HEK293T (cell line): ENCODE measurements around the gene ILKAP.

Experiments used
- ARNT ChIP-seq: fragments of 450-650 bp; IDR thresholded peaks from 2 replicates; pipeline ENCODE4 v1.6.1; 2017; ENCODE audit warnings: mild to moderate bottlenecking
- BHLHE40 ChIP-seq: fragments of 450-650 bp; IDR thresholded peaks from 2 replicates; pipeline ENCODE4 v1.6.1; 2016; ENCODE audit warnings: mild to moderate bottlenecking, moderate library complexity, borderline replicate concordance
- ELF4 ChIP-seq: fragments of 450-650 bp; IDR thresholded peaks from 2 replicates; pipeline ENCODE4 v1.6.1; 2017; ENCODE audit warnings: antibody characterized with exemption
- FOXA1 ChIP-seq: fragments of 450-650 bp; IDR thresholded peaks from 2 replicates; pipeline ENCODE4 v1.6.1; 2016; ENCODE audit warnings: mild to moderate bottlenecking
- FOXM1 ChIP-seq: fragments of 450-650 bp; IDR thresholded peaks from 2 replicates; pipeline ENCODE4 v1.6.1; 2017; ENCODE audit warnings: mild to moderate bottlenecking, borderline replicate concordance
- HDGF ChIP-seq: fragments of 450-650 bp; IDR thresholded peaks from 2 replicates; pipeline ENCODE4 v1.6.1; 2017; ENCODE audit warnings: antibody characterized with exemption, borderline replicate concordance
- PKNOX1 ChIP-seq: fragments of 450-650 bp; IDR thresholded peaks from 2 replicates; pipeline ENCODE4 v1.6.1; 2016
- SP1 ChIP-seq: fragments of 450-650 bp; IDR thresholded peaks from 2 replicates; pipeline ENCODE4 v1.6.1; 2017
- SUZ12 ChIP-seq: fragments of 450-650 bp; IDR thresholded peaks from 2 replicates; pipeline ENCODE4 v1.6.1; 2016; ENCODE audit warnings: mild to moderate bottlenecking
- ZNF384 ChIP-seq: fragments of 450-650 bp; IDR thresholded peaks from 2 replicates; pipeline ENCODE4 v1.6.1; 2016

- TF ChIP-seq HDGF: no peak
- TF ChIP-seq FOXA1: no peak
- no peak for TF ChIP-seq FOXM1
- TF ChIP-seq ARNT: no peak
- no peak for TF ChIP-seq ELF4
- TF ChIP-seq ZNF384: no peak
- no peak for TF ChIP-seq SP1
- no peak for TF ChIP-seq PKNOX1
- TF ChIP-seq BHLHE40: no peak
- TF ChIP-seq SUZ12: no peak
Observed at GRCh38 chr2:238241970-238242369, 38.5 kb upstream of the ILKAP start.
